Coronary artery (tissue), 2 donors: Measurements from ENCODE around the gene RAB3B.
"Not testable (repeated sequence)": the region's sequence is repeated elsewhere in the genome, so short reads cannot be mapped to it uniquely, and the experiment has no call there.

Experiments
- DNase-seq: peaks from one replicate; pipeline ENCODE4 v3.0.0-alpha.2; 2017; ENCODE audit warnings: low spot score
- H3K27ac ChIP-seq, 2 donors: fragments of 200-600 bp; sonication (generic); one replicate each; pipeline ENCODE4 v1.5.1; 2016 to 2019
- H3K4me3 ChIP-seq: fragments of 200-600 bp; sonication (generic); 2 replicates; pipeline ENCODE4 v1.5.1; 2016; ENCODE audit warnings: mild to moderate bottlenecking, moderate library complexity
- TF ChIP-seq, protein P1 (sequence below): fragments of 200-600 bp; sonication (generic); IDR thresholded peaks from one replicate; pipeline ENCODE4 v1.5.1; 2019; ENCODE audit warnings: antibody characterized with exemption

The RAB3B gene

DNA sequence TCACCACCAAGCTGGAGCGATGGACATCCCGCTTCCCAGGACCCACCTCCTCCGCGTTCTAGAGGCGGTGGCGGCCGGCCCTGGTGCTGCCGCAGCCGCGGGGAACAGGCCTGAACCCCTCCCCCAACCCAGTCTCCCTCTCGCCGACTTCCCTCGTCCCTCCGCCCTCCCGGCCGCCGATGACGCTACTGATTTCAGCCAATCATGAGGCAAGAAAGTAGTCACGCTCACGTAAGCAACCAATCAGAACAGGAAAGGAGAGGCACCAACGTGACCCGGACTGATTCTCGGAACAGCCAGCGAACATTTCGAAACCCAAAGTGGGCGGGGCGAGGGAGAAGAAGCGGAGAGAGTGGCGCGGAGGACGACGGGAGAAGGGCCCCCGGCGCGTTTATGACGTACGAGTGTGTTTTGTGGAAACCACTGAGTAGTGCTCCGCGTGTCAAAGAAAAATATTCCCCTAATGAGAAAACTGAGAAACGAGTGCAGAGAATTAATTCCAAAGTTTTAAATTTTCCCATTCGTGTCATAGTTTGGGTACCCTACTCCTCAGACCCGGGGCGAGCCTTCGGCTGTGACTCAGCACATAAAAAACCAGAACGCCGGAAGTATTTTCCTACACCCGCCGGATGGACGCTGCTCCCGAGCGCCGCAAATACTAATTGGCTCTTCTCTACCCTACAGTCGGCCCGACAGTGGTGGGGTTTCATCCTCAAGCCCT lies 111.7 kb downstream of the RAB3B start, which contains the start of gene NRDC:
Gene NRDC (minus strand): TSS at position 112 of the 721 bp plus-strand sequence. CDS start 112 bp downstream, outside the sequence.
- TF ChIP-seq, protein P1, sequence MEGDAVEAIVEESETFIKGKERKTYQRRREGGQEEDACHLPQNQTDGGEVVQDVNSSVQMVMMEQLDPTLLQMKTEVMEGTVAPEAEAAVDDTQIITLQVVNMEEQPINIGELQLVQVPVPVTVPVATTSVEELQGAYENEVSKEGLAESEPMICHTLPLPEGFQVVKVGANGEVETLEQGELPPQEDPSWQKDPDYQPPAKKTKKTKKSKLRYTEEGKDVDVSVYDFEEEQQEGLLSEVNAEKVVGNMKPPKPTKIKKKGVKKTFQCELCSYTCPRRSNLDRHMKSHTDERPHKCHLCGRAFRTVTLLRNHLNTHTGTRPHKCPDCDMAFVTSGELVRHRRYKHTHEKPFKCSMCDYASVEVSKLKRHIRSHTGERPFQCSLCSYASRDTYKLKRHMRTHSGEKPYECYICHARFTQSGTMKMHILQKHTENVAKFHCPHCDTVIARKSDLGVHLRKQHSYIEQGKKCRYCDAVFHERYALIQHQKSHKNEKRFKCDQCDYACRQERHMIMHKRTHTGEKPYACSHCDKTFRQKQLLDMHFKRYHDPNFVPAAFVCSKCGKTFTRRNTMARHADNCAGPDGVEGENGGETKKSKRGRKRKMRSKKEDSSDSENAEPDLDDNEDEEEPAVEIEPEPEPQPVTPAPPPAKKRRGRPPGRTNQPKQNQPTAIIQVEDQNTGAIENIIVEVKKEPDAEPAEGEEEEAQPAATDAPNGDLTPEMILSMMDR = no peak
- peak; percentile 100 for DNase-seq
- peak within 1 kb of the TSS; percentile 100 for H3K4me3 ChIP-seq
- peak within 1 kb of the TSS; percentile 92 to 100 for H3K27ac ChIP-seq

DNA sequence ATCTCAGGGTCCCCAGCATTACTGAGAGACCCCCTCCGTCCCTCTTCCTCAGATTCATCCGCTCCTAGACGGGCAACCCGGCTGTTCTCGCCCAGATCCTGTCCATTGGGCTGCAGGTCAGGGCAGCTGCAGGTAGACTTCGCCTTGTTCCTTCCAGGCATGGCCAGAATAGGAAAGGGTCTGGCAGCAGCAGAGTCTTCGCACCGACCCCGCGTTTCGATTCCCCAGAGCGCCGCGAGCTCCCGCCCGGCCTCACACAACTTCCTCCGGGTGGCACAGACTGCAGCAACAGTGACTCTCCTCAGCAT lies 112.2 kb downstream of the RAB3B start:
- DNase-seq = no peak
- peak overlapping the region; percentile 92 to 100 for H3K27ac ChIP-seq
- H3K4me3 ChIP-seq = peak overlapping the region; percentile 100
- TF ChIP-seq, protein P1 = no peak

DNA sequence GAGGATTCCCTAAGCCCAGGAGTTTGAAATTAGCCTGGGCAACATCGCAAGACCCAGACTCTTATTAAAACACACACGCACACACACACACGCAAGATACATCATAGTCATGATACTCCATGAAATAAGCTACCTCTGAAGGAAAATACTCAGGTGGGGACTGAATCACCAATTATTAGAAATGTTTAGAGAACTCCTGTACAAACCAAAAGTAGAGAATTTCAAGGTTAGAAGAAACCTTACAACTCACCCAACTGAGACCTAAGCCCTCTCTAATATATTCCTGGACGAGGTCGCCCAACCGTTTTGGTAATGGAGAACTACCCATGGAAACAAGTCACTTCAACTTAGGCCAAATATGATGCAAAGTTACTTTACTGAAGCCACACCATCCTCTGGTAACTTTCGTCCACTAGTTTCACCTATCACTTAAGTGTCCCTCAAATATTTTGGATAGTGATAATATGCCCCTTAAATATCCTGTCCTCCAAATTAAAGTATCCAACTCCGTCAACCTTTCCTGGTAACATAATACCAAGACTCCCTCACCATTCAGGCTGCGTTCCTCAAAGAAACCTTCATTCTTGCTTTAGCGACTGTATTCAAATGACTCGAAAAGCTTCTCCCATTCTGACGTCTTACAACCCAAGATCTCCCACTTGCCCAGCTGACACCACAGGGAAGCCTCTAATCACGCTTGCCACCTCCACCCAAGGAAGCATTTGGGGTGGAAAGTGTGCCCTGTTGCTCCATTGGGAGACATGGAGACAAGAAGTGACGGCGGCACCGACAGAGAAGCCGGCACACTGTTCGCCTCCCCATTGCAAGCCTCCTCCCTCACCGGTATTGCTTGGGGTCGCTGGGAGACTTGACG lies 112.8 kb downstream of the RAB3B start:
- TF ChIP-seq, protein P1 = no peak
- Histone ChIP-seq H3K4me3 (peak overlapping the region; percentile 100), H3K27ac (peak overlapping the region; percentile 92 to 100)
- DNase-seq = no peak

DNA sequence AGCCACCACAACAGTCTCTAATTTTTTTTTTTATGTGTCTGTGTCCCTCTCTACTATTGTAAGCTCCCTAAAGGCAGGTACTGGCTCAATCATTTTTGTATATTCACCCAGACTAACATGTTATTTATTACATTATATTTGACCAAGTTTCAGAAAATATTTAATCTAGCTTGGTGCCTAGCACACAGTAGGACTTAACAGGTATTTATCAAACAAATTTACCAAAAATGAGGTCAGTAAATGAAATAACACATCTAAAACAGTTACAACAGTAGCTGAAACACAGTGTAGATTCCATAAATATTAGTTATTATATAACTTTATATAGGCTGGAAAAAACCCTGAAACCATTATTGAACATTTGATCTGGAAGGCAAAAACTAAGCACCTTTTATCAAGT lies 114.7 kb downstream of the RAB3B start:
- DNase-seq = no peak
- Histone ChIP-seq H3K27ac (no peak overlapping the region), H3K4me3 (peak overlapping the region; percentile 100)
- TF ChIP-seq, protein P1 = no peak

GRCh38 chr1:51875291-51875772 lies 115.2 kb downstream of the RAB3B start:
- TF ChIP-seq, protein P1 = no peak
- no peak for DNase-seq
- Histone ChIP-seq H3K4me3 (no peak overlapping the region), H3K27ac (no peak overlapping the region)

GRCh38 chr1:51873270-51873669 lies 117.2 kb downstream of the RAB3B start:
- DNase-seq, H3K27ac ChIP-seq, H3K4me3 ChIP-seq: not testable (repeated sequence)

GRCh38 chr1:51871351-51871975 lies 119.0 kb downstream of the RAB3B start:
- no peak overlapping the region for H3K27ac ChIP-seq
- TF ChIP-seq, protein P1 = no peak
- DNase-seq = no peak
- no peak overlapping the region for H3K4me3 ChIP-seq
